Left renal pelvis (tissue), 4 donors: ENCODE results near the gene MAPKAP1. TPM values are rescaled to one million over a fixed set of nuclear protein-coding genes. Genes with fewer than 3 reads are reported as not detected.

Experiments
- DNase-seq, 4 donors: peaks; one replicate each; pipeline ENCODE4 v3.0.0-alpha.2; 2013; ENCODE audit warnings: low read depth in 4 of 4, low spot score in 3 of 4
- polyA plus RNA-seq, 4 donors: library from polyadenylated mRNA; unstranded; fragments of 120-200 nt; gene quantifications; one replicate each; pipeline ENCODE4 v1.2.1, GENCODE V29; 2013; ENCODE audit not compliant: insufficient read length in 4 of 4

Gene MAPKAP1
- polyA plus RNA-seq, 4 donors = 68.0 to 87.6 (median 72.8) TPM

DNA sequence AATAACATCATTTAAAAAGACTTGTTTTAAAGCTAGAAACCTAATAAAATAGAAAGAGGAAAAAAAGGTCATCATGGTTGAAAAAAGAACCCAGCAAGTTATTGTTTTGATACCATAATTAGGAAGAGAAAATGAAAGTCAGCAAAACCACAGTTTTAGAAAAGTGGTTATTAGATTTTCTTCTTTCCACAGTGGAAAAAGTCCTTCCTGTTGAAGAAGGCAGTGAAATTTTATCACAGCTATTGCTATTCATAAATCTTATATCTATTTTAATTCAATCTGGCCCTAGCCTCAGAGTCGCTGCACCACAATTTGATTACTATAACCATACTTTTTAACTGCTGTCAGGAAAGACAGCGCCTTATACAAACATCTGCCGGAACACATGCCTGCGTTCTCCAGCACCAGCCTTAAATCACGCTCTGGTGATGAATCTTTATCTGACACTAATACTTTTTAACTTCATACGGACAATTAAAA, 60.3 kb downstream of the MAPKAP1 start:
- DNase-seq = no peak

DNA sequence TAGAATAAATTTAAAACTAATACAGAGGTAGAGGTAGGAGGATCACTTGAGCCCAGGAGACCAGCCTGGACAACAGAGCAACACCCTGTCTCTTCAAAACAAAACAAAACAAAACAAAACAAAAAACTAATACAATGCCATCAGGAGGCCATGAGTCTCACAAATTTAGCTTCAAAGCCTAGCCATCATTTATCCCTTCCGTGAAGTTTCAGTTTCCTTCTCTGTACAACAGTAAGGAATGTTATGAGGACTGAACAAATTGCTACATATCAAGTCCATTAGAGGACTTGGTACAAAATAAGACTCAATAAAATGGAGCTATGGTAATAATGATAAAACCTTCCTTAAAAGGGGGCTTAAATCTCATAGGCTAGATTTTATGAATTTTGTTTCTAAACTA, 60.8 kb downstream of the MAPKAP1 start:
- no peak for DNase-seq

DNA sequence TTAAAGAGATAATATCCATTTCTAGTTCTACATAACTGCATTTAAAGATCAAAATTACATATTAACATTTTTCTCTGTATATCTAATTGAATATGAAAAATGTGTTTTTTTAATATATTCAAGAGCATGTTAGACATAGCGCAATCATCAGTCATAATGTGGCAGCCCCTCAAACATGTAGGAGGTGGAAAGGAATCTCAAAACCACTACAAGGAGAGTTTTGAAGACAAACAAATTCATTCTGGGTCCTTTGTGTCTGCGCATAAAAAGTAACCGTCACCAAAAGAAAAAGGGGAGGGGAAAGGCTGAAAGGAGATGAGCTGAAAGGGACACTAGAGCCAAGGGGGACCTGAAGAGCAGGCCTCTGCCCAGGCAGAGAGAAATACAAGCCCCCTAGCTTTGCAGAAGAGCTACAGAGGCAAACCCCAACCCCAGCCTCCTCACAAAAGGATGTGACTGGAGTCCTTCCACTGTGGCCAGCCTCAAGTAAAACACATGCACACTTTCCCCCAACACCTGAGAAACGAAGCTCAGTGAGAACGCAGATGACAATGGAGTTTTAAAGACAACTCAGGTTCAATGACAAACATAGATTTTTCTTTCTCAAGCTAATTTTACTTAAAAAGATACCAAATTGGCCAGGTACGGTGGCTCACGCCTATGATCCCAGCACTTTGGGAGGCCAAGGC, 62.0 kb downstream of the MAPKAP1 start:
- no peak for DNase-seq

DNA sequence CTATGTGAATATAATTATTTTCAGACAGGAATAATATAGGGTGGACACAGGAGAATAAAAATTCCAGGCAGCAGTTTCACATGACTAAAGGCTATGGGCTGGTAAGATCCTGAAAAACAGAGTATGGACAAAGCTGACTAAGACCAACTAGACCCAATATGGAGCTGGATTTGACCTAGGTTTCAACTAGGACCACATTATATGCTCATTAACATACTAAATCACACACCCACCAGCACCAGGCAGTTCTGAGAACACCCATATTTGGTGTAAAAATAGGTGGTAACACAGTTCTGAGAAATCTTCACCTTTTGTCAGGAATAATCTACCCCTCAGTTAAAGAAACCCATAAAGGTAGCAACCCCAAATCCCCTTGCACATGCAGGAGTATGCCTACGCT, 64.7 kb downstream of the MAPKAP1 start:
- no peak for DNase-seq

DNA sequence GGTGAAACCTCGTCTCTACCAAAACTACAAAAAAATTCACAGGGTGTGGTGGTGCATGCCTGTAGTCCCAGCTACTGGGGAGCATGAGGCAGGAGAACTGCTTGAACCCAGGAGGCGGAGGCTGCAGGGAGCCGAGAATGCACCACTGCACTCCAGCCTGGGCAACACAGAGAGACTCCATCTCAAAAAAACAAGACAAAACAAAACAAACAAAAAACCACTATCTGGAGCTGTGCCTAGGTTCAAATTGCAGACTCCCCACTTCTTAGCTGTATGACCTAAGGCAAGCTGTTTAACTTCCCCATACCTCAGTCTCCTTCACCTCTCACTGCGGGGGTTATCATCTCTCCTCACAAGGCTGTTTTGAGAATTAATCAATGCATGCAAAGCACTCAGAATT, 68.0 kb downstream of the MAPKAP1 start:
- DNase-seq = no peak

DNA sequence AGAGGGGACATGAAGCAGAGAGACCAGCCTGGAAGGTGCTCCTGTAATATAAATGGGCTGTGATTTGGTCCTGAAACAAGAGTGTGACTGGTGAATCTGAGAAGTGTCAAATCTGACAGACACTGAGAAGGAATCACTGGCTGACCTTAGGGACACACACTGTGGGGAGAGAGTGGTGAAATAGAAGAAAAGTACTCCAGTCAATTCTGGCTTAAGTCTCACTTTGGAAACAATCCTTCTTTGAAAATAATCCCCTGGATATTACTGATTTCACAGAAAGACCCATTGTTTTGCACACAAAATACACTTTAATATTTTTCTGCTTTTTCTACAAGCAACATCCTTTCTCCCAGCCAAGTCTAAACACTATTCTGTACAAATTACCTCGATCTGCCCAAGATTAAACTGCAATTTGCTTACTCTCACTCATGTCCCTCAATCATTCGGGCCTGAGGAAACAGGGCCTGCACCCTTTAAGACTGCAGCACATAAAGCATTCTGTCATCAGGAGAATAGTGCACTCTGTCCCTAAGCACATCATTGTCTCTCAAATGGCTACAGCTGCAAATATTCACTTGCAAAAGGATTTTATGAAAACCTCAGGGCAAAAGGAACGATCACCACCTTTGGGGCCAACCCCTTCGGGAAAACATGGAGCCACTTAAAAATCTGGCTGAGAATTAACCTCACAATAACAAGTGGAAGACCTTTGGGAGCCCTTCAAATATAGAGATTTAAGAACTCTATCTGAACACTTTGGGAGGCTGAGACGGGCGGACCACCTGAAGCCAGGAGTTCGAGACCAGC, 68.6 kb downstream of the MAPKAP1 start:
- DNase-seq = no peak

DNA sequence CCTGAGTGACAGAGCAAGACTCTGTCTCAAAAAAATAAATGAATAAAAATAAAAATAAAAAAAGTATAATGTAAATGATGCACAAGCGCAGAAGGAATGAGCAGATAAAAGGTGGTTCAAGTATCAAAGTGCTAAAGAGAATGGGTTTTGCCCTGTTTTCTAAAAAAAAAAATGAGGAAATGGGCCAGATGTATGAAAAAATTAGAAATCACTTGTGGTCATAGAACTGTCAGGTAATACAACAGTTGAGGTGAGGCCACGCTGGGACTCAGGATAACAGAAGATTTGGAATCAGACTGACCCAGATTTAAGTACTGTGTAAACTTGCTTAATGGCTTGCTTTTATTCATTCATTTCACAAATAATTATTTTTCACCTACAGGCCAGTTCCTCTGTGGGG, 69.8 kb downstream of the MAPKAP1 start:
- no peak for DNase-seq

DNA sequence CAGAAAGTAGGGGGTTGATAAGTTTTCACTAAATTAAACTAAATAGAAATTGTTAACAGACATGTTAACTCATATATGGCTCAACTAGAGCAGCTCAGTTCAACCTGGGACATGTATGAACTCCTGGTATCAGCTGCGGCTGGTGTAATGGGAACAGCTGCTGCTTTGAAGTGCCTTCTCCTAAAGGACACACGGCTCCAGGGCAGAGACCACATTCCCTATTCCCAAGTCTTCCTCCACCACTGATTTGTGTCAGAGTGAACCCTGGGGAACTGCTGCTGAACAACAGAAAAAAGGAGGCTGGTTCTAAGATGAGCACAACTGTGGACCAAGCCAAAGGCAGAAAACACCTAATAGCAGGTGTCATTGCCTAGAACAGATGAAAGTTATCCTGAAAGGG, 71.1 kb downstream of the MAPKAP1 start:
- no peak for DNase-seq

DNA sequence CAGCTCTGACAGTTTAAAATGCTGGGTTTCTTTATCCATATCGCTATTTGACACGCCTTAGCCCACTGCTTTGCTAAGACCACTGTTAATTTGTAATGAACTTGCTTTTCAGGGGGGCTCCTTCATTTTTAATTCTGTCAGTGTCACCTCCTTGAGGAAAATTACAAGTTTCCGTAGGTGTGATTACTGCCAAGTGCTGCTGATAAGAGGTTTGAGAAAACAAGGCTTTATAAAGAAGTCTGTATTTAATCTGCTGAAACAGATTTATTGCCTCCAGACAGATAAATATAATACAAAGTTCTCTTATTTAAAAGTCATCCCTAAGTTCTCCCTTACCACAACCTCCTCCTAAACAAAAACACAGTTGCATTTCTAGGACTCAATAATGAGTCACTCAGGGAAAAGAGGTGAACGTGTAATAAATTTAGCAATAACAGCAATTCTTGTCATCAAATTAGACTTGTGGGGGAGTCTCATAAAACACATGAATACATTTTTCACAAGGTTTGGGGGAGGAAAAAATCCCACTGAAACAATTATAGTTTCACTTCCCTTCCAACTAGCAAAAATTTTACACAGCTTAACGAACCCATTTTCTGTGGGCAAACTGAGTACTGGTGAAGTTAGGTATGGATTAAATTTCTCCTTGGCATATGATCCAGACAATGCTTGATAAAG, 72.8 kb downstream of the MAPKAP1 start:
- DNase-seq = no peak

DNA sequence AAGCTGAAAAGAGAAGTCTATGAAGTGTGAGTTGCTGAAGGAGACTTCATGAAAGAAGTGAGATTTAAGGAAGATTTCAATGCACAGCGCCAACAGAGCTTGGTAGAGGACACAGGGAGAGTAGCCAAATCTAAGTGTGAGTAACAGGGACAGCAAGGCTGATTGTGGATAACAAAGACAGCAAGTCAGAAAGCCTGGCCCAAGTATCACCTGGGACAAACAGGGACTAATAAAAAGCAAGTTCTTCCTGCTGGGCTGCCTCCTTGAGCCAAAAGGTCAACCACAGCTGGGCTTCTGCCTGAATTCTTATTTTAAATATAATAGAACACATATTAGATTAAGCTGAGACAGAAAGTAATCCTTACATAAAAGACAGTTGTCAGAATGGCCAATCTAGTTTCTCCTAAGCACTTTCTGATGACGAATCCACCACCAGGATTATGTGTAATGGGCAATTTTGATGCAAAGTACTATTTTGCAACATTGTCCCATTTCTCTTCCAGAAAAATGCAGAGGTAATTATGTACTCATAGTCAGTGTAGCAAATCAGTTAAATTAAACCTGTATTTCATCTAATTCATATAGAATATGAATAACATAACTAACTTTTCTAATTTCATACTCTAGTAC, 73.8 kb downstream of the MAPKAP1 start:
- no peak for DNase-seq

DNA sequence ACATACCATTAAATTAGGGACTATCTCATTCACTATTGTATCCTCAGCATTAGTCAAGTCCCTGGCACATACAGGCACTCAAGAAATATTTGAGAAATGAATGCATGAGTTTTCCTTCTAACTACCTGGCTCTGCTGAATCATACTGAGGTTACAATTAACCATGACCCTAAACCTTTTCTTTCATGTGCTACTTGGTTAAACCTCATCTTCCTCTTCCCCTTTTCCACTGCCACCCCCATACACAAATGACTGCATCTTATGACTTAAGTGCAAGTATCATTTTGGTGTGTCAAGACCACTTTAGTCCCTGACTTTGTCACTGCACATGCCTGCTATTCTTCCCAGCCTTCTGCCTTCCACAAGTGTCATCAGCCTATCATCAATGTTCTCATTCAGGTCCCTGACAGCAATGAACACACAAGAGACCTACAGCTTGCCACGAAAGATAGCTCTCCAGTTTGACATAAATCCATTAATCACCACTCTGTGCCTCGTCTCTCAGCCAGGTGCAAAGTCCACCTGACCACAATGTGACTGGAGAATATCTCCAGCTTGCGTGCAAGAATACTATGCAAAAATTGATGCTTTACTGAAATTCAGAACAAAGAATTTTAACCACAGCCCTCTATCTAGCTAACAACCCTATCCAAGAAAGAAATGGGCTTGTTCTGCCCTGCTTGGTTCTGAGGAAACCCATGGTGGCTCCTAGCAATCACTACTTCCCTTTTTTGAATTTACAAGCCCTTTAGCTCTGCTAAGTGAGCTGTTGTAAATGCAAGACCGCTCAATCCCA, 74.5 kb downstream of the MAPKAP1 start:
- no peak for DNase-seq

DNA sequence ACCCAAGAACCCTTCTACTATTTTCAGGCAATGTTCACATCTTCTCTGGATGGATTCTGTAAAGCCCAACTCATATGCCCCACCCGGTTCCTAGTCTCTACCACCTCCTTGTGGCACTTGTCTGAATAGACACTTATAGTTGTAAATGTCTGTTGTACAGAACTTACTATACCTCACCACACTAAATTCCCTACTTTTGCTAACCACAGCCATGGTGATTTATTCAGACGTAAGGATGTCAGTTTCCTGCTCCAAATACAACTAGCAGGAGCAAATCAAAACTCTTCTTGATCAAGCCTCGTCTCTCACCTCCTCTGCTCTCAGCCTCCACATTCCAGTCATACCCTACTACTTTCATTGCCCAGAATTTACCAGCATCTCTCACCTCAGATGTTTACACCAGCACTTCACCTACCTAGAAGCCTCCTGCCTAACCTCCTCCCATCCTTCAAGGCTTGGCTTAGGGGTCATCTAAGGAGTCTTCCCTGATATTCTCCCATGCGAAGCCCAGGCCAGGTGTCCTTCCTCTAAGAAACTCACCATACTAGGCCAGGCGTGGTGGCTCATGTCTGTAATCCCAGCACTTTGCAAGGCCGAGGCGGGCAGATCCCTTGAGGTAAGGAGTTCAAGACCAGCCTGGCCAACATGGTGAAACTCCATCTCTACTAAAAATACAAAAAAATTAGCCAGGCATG, 75.5 kb downstream of the MAPKAP1 start:
- no peak for DNase-seq

DNA sequence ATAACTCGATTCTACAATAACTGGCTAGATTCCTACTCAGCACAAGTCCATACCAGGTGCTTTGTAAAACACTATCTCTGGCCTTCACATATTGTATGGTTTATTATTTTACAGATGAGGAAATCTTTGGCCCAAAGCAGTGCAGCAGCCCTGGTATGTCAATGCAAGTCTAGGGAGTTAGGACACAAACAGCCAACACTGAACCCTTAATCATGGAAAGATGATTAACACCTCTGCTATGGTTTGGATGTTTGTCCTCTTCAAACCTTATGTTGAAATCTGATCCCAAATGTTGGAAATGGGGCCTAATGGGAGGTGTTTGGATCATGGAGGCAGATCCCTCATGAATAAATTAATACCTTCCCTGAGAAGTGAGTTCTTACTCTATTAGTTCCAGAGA, 76.6 kb downstream of the MAPKAP1 start:
- no peak for DNase-seq

DNA sequence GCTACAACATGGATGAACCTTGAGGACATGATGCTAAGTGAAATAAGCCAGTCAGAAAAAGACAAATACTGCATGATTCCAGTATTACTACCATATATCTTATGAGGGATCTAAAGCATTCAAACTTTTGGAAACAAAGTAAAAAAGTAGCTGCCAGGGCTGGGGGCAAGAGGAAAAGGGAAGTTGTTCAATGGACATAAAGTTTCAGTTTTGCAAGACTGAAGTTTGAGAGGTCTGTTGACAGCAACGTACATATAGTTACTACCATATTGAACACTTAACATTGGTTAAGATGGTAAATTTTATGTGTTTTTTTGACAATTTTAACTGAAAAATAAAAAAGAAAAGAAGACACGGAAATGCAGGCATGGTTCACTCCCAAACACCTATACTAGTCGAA, 77.6 kb downstream of the MAPKAP1 start:
- DNase-seq = no peak

DNA sequence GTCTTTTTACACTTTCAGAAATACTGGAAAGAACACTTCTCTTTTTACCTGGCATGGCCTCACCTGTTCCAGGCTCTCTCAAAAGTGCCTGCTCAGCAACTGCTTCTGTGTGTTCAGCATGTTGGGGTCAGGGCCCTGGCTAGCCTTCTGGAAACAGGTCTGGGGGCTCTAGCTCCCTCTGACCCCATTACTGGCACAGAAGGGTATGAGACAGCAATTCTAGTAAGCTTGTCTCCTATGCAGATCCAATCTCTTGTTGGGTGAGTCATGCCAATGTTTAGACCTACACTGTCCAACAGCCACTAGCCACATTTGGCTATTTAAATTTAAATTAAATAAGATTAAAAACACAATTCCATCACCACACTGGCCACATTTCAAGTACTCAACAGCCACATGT, 80.8 kb downstream of the MAPKAP1 start:
- no peak for DNase-seq

DNA sequence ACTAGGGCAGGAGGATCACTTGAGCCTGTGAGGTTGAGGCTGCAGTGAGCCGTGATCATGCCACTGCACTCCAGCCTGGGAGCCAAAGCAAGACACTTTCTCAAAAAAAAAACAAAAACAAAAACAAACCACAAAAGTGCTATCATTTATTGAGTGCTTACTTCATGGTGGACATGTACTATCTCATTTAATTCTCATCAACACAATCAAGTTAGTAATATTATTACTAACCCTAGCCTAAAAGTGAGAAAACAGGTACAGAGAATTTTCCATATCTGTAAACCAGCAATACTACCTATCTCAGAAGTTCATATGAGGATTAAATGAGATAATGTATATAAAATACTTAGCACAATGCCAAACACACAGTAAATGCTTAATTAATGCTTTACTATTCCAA, 85.8 kb downstream of the MAPKAP1 start:
- DNase-seq = no peak

DNA sequence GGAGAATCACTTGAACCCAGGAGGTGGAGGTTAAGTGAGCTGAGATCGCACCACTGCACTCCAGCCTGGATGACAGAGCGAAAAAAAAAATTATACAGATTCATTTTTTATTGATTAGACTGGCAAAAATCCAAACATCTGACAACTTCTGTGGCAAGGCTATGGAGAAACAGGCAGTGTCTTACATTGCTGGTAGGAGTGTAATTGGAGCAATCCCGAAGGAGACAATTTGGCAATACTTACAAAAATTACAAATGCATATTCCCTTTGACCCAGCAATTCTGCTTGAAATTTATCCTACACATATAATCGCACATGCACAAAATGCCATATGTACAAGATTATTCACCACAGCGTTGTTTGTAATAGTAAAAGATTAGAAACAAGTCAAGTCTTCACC, 86.8 kb downstream of the MAPKAP1 start:
- DNase-seq = no peak

DNA sequence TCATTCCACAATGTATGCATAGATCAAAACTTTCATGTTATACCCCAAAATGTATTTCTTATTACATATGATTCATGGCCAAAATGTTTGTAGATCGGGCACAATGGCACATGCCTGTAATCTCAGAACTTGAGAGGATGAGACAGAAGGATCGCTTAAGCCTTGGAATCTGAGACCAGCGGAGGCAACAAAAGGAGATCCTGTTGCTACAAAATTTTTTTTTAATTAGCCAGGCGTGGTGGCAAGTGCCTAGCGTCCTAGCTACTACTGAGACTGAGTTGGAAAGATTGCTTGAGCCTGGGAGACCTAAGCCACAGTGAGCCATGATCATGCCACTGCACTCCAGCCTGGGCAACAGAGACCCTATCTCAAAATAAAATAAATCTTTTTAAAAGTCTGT, 89.9 kb downstream of the MAPKAP1 start:
- no peak for DNase-seq

DNA sequence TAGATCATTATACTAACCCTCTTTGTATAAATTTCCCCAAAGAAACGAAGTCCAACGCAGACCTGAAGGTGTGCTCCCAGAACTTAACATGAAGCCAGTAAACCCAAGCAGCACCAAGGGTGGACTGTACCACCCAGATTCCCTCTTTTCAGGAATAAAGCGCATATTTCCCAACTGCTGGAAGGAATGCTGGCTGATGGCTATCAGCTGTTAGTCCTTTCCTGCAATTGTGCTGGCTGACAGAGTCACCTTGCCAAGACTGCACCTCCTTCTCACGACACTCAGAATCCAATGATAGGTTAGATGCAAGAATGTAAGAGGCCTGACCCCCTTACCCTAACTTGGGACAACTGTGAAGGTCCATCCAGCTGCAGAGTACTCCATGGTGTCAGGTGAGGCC, 93.9 kb downstream of the MAPKAP1 start:
- DNase-seq = no peak

DNA sequence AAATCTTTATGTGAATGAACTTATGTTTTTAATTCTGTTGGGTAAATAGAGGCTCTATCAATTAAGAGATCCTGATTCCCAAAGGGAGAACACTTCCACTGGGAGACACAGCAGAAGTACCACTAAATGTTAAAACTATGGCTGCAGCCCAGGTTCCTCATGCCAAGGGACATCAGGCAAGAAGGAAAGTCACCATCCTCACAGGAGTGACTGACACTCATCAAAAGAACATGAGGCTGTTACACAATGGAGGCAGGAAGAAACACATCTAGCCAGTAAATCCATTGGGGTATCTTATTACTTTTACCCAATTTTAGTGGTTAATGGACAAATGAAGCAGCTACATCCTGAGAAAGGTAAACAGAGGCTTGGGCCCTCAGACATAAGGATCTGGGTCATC, 94.4 kb downstream of the MAPKAP1 start:
- DNase-seq = no peak
